Activated CD4-positive, alpha-beta T cell treated with anti-CD3 and anti-CD28 coated beads, Interleukin-2, amount 10 ng/mL, durations not matched to agents 24 days and 14 days (primary cell): Measurements from ENCODE around the gene GPM6B. TPM values are rescaled to one million over a fixed set of nuclear protein-coding genes. Genes with fewer than 3 reads are reported as not detected.

Experiments used
- DNase-seq: peaks from one replicate; pipeline ENCODE4 v3.0.0; 2022
- H3K27ac Mint-ChIP-seq: one replicate; pipeline ENCODE4 v1.8.0; 2022; ENCODE audit warnings: mild to moderate bottlenecking, mixed read lengths
- H3K27me3 Mint-ChIP-seq: one replicate; pipeline ENCODE4 v1.8.0; 2022; ENCODE audit warnings: mixed read lengths
- H3K36me3 Mint-ChIP-seq: one replicate; pipeline ENCODE4 v1.8.0; 2022; ENCODE audit warnings: low read depth, mild to moderate bottlenecking, mixed read lengths
- H3K4me1 Mint-ChIP-seq: one replicate; pipeline ENCODE4 v1.8.0; 2021; ENCODE audit warnings: mixed read lengths
- H3K4me3 Mint-ChIP-seq: one replicate; pipeline ENCODE4 v1.8.0; 2022; ENCODE audit warnings: mild to moderate bottlenecking, moderate library complexity, mixed read lengths
- H3K9me3 Mint-ChIP-seq: one replicate; pipeline ENCODE4 v1.8.0; 2021; ENCODE audit warnings: mixed read lengths
- intact Hi-C: fragments of 100-400 bp; cut with micrococcal nuclease; formaldehyde crosslinking; loops from one replicate; pipeline ENCODE4 v1.15.1; 2023
- total RNA-seq: library from RNA; stranded (reverse); gene quantifications from 2 replicates; pipeline ENCODE4 v1.2.3, GENCODE V29; 2022

GPM6B gene
- total RNA-seq, 1 donor from 2014 or later, result not detected

DNA sequence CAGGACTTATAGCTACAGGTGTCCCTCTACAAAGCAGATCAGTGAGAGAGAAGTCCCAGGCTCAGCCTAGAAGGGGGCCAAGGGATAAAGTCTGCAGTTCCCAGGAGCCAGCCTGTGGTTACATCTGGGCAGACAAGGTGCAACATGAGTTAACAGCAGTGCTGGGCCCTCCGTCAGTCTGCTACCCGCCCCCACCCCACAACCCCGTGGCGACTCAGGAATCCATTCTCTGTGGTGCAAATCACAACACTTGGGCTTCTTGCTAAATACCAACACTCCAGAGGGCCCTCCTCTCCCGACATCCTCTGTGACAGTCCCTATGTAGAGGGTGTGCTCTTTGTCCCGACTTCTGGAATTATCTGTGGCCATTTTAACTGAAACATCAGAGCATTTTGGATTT, 13.8 kb downstream of the GPM6B start:
- no peak for DNase-seq
- H3K9me3 Mint-ChIP-seq, result no peaks in the 10 kb centered on the region
- H3K27me3 Mint-ChIP-seq, result peaks cover 6% of the 10 kb centered on the region
- H3K36me3 Mint-ChIP-seq, result no peaks in the 10 kb centered on the region
- no peak overlapping the region for H3K4me3 Mint-ChIP-seq
- H3K27ac Mint-ChIP-seq, result no peak overlapping the region
- H3K4me1 Mint-ChIP-seq, result no peaks in the 10 kb centered on the region
- intact Hi-C loops, result no loop called here

DNA sequence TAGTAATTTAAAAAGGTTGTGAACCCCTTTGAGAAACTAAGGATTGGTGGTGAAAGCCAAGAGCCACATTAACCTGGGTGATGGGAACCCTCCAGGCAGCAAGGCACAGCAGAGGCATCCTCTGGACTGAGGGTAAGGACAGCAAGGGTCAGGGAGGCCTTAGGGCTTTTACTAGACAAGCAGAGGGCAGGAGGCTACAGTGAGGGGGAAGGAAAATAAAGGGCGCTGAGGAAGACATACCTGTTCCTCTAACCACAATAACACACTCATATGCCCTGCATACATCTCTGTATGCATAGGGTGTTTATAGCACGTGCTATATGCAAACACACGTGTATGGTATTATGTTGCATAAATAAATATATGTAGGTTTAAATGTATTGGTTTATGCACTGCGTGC, 18.7 kb downstream of the GPM6B start:
- Mint-ChIP-seq H3K27ac (no peak overlapping the region), H3K4me1 (no peaks in the 10 kb centered on the region), H3K27me3 (no peaks in the 10 kb centered on the region), H3K4me3 (no peak overlapping the region), H3K9me3 (no peaks in the 10 kb centered on the region), H3K36me3 (no peaks in the 10 kb centered on the region)
- intact Hi-C loops, result no loop called here
- DNase-seq, result no peak

DNA sequence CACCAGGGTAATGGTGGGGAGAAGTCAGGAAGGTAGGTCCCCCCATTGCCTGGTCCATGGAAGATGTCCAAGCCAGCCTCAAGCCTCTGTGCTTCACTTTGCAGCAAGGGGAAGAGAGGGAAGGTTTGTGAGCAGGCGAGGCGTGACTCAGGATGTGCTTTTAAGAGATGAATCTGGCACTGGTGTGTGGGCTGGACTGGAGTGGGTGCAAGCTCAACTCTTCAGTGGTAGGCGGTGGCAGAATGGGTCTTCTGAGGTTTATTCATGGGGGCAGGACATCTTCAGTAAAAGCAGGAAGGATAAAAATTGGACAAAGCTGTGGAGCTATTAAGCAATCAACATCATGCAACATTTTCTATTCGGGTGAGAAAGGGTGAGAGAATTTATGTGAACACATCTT, 19.4 kb downstream of the GPM6B start:
- H3K36me3 Mint-ChIP-seq, result no peaks in the 10 kb centered on the region
- no peak overlapping the region for H3K27ac Mint-ChIP-seq
- no peaks in the 10 kb centered on the region for H3K9me3 Mint-ChIP-seq
- no peak for DNase-seq
- intact Hi-C loops, result no loop called here
- no peak overlapping the region for H3K4me3 Mint-ChIP-seq
- no peaks in the 10 kb centered on the region for H3K27me3 Mint-ChIP-seq
- no peaks in the 10 kb centered on the region for H3K4me1 Mint-ChIP-seq

DNA sequence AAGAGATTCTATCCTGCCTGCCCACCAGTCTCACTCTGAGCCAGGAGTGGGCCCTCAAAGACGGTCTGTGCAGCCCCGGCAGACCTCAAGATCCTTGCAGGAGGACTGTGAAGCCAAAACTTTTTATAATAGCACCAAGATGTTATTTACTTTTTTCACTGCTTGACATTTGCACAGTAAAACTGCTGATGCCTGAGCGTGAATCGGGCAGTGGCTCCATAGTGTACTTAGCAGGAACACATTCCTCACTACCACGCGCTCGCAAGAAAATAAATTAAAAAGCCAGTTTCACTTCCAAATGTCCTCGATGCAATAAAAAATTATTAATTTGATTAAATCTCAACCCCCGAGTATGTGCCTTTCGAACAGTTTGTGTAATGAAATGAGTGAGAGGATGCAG, 22.5 kb downstream of the GPM6B start:
- no peak overlapping the region for H3K27ac Mint-ChIP-seq
- H3K4me3 Mint-ChIP-seq, result no peak overlapping the region
- intact Hi-C loops, result no loop called here
- no peak for DNase-seq
- no peaks in the 10 kb centered on the region for H3K36me3 Mint-ChIP-seq
- no peaks in the 10 kb centered on the region for H3K4me1 Mint-ChIP-seq
- H3K27me3 Mint-ChIP-seq, result no peaks in the 10 kb centered on the region
- no peaks in the 10 kb centered on the region for H3K9me3 Mint-ChIP-seq

DNA sequence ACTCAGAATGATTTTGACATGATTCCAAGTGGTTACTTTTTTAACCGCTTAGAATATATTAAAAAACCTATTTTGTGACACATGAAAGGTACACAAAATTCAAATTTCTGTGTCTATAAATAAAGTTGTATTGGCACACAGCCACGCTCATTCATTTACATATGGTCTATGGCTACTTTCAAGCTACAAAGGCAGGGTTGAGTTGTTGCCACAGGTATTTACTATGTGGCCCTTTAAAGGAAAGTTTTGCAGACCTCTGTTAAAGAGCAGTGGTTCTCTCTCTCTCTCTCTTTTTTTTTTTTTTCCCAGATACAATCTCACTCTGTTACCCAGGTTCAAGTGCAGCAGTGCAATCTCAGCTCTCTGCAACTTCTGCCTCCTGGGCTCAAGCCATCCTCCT, 23.0 kb downstream of the GPM6B start:
- Mint-ChIP-seq H3K4me3 (no peak overlapping the region), H3K9me3 (no peaks in the 10 kb centered on the region), H3K4me1 (no peaks in the 10 kb centered on the region), H3K27ac (no peak overlapping the region), H3K36me3 (no peaks in the 10 kb centered on the region), H3K27me3 (no peaks in the 10 kb centered on the region)
- intact Hi-C loops, result no loop called here
- no peak for DNase-seq

DNA sequence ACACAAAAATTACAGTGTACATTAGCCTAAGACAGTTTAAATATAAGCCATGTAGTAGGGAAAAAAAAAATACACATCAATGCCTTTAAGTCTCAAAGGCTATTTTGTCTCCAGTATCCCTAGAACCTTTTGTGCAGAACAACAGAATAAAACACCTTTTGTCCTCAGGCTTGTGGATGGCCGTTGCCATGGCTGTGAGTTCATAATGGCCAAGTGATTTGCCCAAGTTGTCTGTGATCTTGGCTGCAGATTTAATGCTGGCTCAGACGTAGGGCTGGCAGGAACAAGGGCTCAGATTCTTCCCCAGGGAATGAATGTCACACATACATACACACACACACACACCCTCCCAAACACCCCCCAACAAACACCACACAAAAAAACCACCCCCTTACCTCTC, 25.3 kb downstream of the GPM6B start:
- Mint-ChIP-seq H3K4me1 (no peaks in the 10 kb centered on the region), H3K36me3 (no peaks in the 10 kb centered on the region), H3K27me3 (no peaks in the 10 kb centered on the region), H3K4me3 (no peak overlapping the region), H3K9me3 (no peaks in the 10 kb centered on the region), H3K27ac (no peak overlapping the region)
- intact Hi-C loops, result no loop called here
- DNase-seq, result no peak

DNA sequence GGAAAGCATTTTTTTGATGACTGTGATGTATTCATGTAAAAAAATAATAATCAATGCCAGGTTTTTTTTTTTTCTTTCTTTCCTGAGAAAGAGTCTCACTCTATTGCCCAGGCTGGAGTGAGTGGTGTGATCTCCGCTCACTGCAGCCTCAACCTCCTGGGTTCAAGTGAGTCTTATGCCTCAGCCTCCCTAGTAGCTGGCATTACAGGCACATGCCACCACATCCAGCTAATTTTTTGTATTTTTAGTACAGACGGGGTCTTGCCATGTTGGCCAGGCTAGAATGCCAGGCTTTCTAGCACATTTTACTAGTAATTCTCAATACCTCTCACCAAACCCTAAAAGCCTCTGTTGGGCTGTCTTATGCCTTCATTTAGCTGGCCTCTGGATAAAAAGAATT, 25.7 kb downstream of the GPM6B start:
- no peak for DNase-seq
- Mint-ChIP-seq H3K27me3 (no peaks in the 10 kb centered on the region), H3K27ac (no peak overlapping the region), H3K4me3 (no peak overlapping the region), H3K4me1 (no peaks in the 10 kb centered on the region), H3K9me3 (no peaks in the 10 kb centered on the region), H3K36me3 (no peaks in the 10 kb centered on the region)
- intact Hi-C loops, result no loop called here

DNA sequence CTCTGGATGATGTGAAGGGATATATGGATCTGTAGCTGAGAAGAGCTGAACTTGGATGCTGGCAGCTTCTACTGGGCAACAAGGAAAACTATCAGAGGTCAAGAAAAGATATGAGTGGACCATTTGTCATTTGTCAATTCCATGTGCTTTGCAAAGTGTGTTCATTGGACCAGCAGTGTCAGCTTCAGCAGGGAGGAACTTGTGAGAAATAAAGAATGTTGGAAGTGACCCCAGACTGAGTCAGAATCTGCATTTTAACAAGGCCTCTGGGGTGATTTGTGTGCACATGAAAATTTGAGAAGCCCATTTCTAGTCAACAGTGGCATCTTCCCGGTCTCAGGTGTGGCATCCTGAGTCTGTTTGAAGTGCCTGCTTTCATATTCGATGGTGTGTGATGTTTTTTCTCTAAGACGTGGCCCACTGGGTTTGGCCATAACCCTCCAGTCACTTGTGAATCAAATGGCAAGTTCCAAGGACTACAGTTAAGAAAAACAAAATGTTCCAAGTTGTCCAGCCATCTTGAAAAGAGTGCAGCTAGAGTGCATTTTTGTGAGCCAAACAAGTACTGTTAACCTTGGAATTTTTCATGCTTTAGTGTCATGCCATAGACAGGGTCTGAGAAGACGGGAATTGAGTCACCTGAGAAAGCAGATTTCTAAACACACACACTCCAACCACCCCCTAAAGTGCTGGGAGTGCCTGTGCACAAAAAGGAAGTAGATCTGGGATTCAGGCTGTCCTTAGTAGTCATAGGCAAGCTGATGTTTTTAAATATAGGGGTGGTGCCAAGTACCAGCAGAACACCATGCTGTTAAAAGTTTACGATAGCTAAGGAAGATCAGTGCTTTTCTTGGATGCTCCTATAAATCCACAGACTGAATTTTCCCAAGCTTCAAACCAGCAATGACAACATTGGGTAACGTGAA, 26.4 kb downstream of the GPM6B start:
- Mint-ChIP-seq H3K9me3 (no peaks in the 10 kb centered on the region), H3K27ac (no peak overlapping the region), H3K4me3 (no peak overlapping the region), H3K36me3 (no peaks in the 10 kb centered on the region), H3K4me1 (no peaks in the 10 kb centered on the region), H3K27me3 (no peaks in the 10 kb centered on the region)
- no peak for DNase-seq
- intact Hi-C loops, result no loop called here

DNA sequence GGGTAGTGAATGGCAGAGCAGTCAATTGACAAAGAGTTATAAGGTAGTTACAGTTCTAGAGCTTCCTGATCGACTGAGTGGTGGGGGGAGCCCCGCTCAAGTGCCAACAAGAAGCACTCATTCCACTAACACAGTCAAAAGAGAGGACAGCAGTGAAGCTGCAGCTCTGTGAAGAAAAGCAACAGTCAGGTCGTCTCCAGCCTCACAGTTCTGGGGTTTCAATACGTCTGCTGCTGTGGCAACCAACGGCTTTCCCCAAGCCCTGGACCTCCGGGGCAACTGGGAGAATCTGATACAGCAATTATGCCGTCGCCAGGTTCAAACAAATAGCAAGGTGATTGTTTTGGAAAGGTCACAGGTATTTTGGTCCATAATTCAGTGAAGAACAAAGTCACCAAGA, 30.8 kb downstream of the GPM6B start:
- Mint-ChIP-seq H3K4me3 (no peak overlapping the region), H3K36me3 (no peaks in the 10 kb centered on the region), H3K27ac (no peak overlapping the region), H3K27me3 (no peaks in the 10 kb centered on the region), H3K4me1 (no peaks in the 10 kb centered on the region), H3K9me3 (no peaks in the 10 kb centered on the region)
- intact Hi-C loops, result no loop called here
- no peak for DNase-seq

DNA sequence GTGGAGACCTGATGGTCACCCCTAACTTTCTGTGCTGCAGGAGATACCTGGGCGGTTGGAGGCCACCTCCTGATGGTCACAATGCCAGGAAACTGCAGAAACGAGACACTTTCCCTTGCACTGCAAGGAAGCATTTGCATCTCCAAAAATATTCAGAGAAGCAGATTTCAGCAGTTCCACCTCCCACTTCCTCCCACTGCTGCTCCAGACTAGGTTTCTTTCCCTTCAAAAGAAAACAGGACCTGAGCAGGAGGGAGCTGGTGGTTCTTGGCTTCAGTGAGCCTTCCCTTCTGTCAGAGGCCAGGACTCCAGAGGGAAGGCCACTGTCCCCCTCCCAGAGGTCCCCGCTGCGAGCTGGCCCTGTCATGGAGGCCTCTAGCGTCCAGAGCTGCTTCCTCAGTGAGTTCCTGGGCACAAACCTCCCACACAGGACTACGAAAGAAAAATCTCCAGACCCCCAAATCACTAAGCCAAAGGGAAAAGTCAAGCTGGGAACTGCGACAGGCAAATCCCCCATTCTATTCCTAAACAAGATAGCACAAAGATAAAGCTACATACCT, 35.9 kb downstream of the GPM6B start:
- intact Hi-C loops, result no loop called here
- Mint-ChIP-seq H3K4me3 (no peak overlapping the region), H3K27ac (no peak overlapping the region), H3K9me3 (no peaks in the 10 kb centered on the region), H3K27me3 (no peaks in the 10 kb centered on the region), H3K4me1 (no peaks in the 10 kb centered on the region), H3K36me3 (peaks cover 3% of the 10 kb centered on the region)
- no peak for DNase-seq

DNA sequence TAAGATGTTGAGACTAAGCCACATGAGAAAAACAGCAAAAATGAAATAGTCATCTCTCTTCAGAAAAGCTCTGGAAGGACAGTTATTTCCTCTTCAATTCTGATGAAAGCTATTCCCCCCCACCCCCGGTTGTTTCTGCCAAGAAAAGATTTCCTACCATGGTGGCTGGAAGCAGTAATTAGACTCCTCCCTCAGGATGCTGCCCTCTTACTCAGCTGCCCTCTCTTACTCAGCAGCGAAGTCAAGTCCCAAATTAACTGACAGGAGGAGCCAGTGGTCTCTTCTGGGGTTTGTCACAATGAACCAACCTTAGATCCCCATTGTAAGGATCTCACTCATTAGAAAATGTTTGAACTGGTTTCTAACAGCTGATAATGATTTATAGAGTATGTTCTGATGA, 38.0 kb downstream of the GPM6B start:
- no peaks in the 10 kb centered on the region for H3K9me3 Mint-ChIP-seq
- no peaks in the 10 kb centered on the region for H3K27me3 Mint-ChIP-seq
- H3K4me1 Mint-ChIP-seq, result no peaks in the 10 kb centered on the region
- peaks cover 11% of the 10 kb centered on the region for H3K36me3 Mint-ChIP-seq
- DNase-seq, result no peak
- H3K4me3 Mint-ChIP-seq, result no peak overlapping the region
- intact Hi-C loops, result no loop called here
- no peak overlapping the region for H3K27ac Mint-ChIP-seq

DNA sequence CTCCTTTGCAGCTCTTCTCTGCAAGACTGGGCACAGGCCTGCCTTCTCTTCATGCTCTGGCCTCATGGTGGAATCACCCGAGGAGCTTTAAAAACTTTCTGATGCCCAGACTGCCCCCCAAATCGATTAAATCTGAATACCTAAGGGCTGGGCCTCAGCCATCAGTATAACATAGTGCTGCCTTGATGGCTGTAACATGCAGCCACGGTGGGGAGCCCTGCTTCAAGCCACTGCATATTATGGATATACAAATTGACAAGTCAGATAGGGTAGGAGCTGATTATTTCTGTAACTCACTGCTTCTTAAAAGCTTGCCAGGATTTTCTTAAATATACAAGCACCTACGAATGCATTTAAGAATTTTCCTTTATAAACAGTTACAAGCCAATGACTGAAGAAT, 40.5 kb downstream of the GPM6B start:
- Mint-ChIP-seq H3K27me3 (no peaks in the 10 kb centered on the region), H3K27ac (no peak overlapping the region), H3K4me3 (no peak overlapping the region), H3K36me3 (peaks cover 18% of the 10 kb centered on the region), H3K9me3 (no peaks in the 10 kb centered on the region), H3K4me1 (no peaks in the 10 kb centered on the region)
- intact Hi-C loops, result no loop called here
- no peak for DNase-seq

DNA sequence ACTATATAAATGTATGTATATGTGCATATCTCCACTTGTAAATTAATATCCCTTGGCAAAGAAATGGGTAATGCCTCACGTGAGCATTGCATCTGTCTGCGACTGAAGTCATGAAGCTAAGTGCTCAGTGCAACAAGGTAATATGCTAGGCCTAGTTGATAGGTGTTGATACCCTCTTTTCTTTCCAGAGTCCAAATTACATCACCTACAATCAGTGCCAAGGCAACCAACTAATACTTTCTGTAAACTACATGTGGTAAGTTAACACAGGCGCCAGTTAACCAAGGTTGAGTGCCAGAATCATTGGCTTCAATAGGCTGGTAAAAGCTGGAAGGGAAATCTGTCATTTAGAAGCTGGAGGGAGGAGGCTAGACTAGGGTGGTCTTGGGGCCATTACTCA, 41.1 kb downstream of the GPM6B start:
- Mint-ChIP-seq H3K27ac (no peak overlapping the region), H3K4me3 (no peak overlapping the region), H3K4me1 (no peaks in the 10 kb centered on the region), H3K9me3 (no peaks in the 10 kb centered on the region), H3K27me3 (no peaks in the 10 kb centered on the region), H3K36me3 (peaks cover 18% of the 10 kb centered on the region)
- intact Hi-C loops, result no loop called here
- DNase-seq, result no peak

DNA sequence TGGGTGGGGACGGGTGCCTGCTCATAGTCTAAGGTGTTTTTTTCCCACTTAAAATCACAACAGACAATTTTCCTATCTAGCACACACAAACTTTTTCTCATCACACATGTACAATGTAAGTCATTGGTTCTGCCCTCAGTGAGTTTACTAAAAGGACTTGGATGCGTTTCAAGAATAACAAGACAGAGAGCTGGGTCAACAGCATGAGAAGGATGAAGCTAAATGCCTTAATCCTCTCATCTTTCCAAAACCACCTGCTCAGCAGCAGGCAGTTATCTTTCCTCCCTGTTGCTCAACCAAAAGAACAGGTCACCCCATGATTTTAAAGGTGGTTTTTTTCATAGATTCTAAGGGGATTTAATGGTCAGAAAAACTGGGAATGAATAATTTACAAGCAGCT, 42.2 kb downstream of the GPM6B start:
- Mint-ChIP-seq H3K9me3 (no peaks in the 10 kb centered on the region), H3K4me1 (no peaks in the 10 kb centered on the region), H3K27me3 (no peaks in the 10 kb centered on the region), H3K4me3 (no peak overlapping the region), H3K36me3 (peaks cover 26% of the 10 kb centered on the region), H3K27ac (no peak overlapping the region)
- intact Hi-C loops, result no loop called here
- no peak for DNase-seq
